ENCODE data around the gene CYP2D6. TPM values are rescaled to one million over a fixed set of nuclear protein-coding genes. Genes with fewer than 3 reads are reported as not detected.
"Not testable (repeated sequence)": the region's sequence is repeated elsewhere in the genome, so short reads cannot be mapped to it uniquely, and the experiment has no call there.

The CYP2D6 gene
- total and polyA plus RNA-seq, 2 of the 8 experiments (the other 6 are each of a cell fraction or from before 2014, with no cell fraction given), result 0.93 to 1.7 TPM

GRCh38 chr22:42130182-42130581, 428 bp downstream of the CYP2D6 start:
- H3K4me1 ChIP-seq (replicated peaks in 1 of 4; ENCODE audit: control insufficient read depth in 3 of 4, insufficient read depth in 4 of 4, low read length in 3 of 4); DNase-seq (ENCODE audit: low read depth in 1 of 2, low spot score in 2 of 2); H4K20me1 ChIP-seq (replicated peaks in 1 of 2; ENCODE audit: control insufficient read depth in 1 of 2, insufficient read depth in 2 of 2, low read length in 2 of 2); H3K4me2 ChIP-seq (ENCODE audit: insufficient read depth in 1 of 2, low read depth in 2 of 2, low read length in 2 of 2); H3K27me3 ChIP-seq (replicated peaks in 1 of 4; ENCODE audit: control insufficient read depth in 3 of 4, extremely low read depth in 1 of 4, insufficient read depth in 3 of 4, low read length in 3 of 4); H2BK120ac ChIP-seq (replicated peaks; ENCODE audit: low read depth, low read length); H3K18ac ChIP-seq (ENCODE audit: extremely low read depth, low read length); H2AK5ac ChIP-seq (ENCODE audit: low read depth, low read length); H3K56ac ChIP-seq (replicated peaks; ENCODE audit: insufficient read length, low read depth, low read length); H3K14ac ChIP-seq (ENCODE audit: insufficient read length); H3K4ac ChIP-seq (replicated peaks; ENCODE audit: insufficient read length, low read depth, low read length); H3K9me3 ChIP-seq (ENCODE audit: insufficient read depth in 2 of 2, low read depth in 1 of 2, low read length in 1 of 2); H3K36me3 ChIP-seq (ENCODE audit: control insufficient read depth in 2 of 4, insufficient read depth in 4 of 4, low read length in 3 of 4); H3K4me3 ChIP-seq (ENCODE audit: extremely low read depth in 1 of 4, insufficient read depth in 2 of 4, low read depth in 3 of 4, low read length in 4 of 4); H2BK15ac ChIP-seq (ENCODE audit: low read length); H4K91ac ChIP-seq (replicated peaks; ENCODE audit: insufficient read length, low read length); FAIRE-seq; H3K9ac ChIP-seq (replicated peaks in 1 of 4; ENCODE audit: extremely low read depth in 1 of 4, low read depth in 3 of 4, low read length in 3 of 4); H3K79me2 ChIP-seq (ENCODE audit: control insufficient read depth in 1 of 2, insufficient read depth in 2 of 2, low read length in 2 of 2); CTCF ChIA-PET (ENCODE audit: partially characterized antibody); H2BK5ac ChIP-seq (ENCODE audit: low read depth, low read length); H2BK20ac ChIP-seq (ENCODE audit: low read length); H3K27ac ChIP-seq (ENCODE audit: low read depth, low read length); H3K23ac ChIP-seq (ENCODE audit: insufficient read length); H4K5ac ChIP-seq (ENCODE audit: insufficient read length, low read depth, low read length); H3K79me1 ChIP-seq (ENCODE audit: low read depth, low read length); H4K8ac ChIP-seq (ENCODE audit: extremely low read depth, insufficient read depth, low read length); H3K23me2 ChIP-seq (ENCODE audit: low read depth, low read length); H2BK12ac ChIP-seq (ENCODE audit: low read depth, low read length); H2AFZ ChIP-seq (ENCODE audit: low read length): not testable (repeated sequence)
- POLR2A ChIA-PET (ENCODE audit: partially characterized antibody), result interaction anchor here (1.2 kb wide), 1 partner anchor 9 kb away, joined by 4 read pairs; no protein-coding TSS in a partner anchor
- WGBS, 2 experiments (ENCODE audit: extremely low coverage in 1 of 2, insufficient coverage in 1 of 2, insufficient read length in 1 of 2, insufficient replicate concordance in 2 of 2, low coverage in 1 of 2, low lambda C conversion rate in 2 of 2, missing lambda C conversion rate in 1 of 2), result no CpG with 5 or more reads among the region's 7 CpGs

Data from H1 (cell line).